Activated CD4-positive, alpha-beta T cell treated with anti-CD3 and anti-CD28 coated beads for 1 hour (primary cell): ENCODE data around the gene KRTAP9-1.
"Not testable (repeated sequence)": the region's sequence is repeated elsewhere in the genome, so short reads cannot be mapped to it uniquely, and the experiment has no call there.

Experiments used
- DNase-seq: peaks from one replicate; pipeline ENCODE4 v3.0.0-alpha.2; 2020

Gene KRTAP9-1

GRCh38 chr17:41184480-41184961 lies 5.2 kb upstream of the KRTAP9-1 start, which contains the start of gene KRTAP4-1:
TSS of gene KRTAP4-1 (minus strand) at chr17:41184911. CDS start at chr17:41184854, 57 bp downstream.
- no peak for DNase-seq

GRCh38 chr17:41185001-41185400 lies 4.7 kb upstream of the KRTAP9-1 start:
- no peak for DNase-seq

GRCh38 chr17:41186872-41187271 lies 2.8 kb upstream of the KRTAP9-1 start:
- no peak for DNase-seq

- DNase-seq: no peak
Observed at GRCh38 chr17:41190328-41190727, 641 bp downstream of the KRTAP9-1 start.

GRCh38 chr17:41196068-41196467 lies 6.4 kb downstream of the KRTAP9-1 start:
- no peak for DNase-seq

- DNase-seq: no peak
Observed at GRCh38 chr17:41199421-41200078, 9.9 kb downstream of the KRTAP9-1 start.

- DNase-seq: no peak
Observed at GRCh38 chr17:41211845-41212466, 22.3 kb downstream of the KRTAP9-1 start.

GRCh38 chr17:41212524-41213169 lies 23.0 kb downstream of the KRTAP9-1 start:
- DNase-seq: no peak

- DNase-seq: no peak
Observed at GRCh38 chr17:41215681-41216080, 26.0 kb downstream of the KRTAP9-1 start.

- DNase-seq: no peak
Observed at GRCh38 chr17:41223821-41224220, 34.1 kb downstream of the KRTAP9-1 start.

GRCh38 chr17:41226051-41226450 lies 36.4 kb downstream of the KRTAP9-1 start:
- no peak for DNase-seq

GRCh38 chr17:41226598-41227095 lies 37.0 kb downstream of the KRTAP9-1 start, which contains the start of gene KRTAP9-2:
TSS of gene KRTAP9-2 (plus strand) at chr17:41226648. CDS start at chr17:41226655, 7 bp downstream.
- DNase-seq: not testable (repeated sequence)

- no peak for DNase-seq
Observed at GRCh38 chr17:41230094-41230493, 40.4 kb downstream of the KRTAP9-1 start.

GRCh38 chr17:41231731-41232130 lies 42.0 kb downstream of the KRTAP9-1 start:
- DNase-seq: no peak

- DNase-seq: not testable (repeated sequence)
Observed at GRCh38 chr17:41232399-41233105, 42.9 kb downstream of the KRTAP9-1 start, which contains the start of gene KRTAP9-3. TSS of gene KRTAP9-3 (plus strand) at chr17:41232449. CDS start at chr17:41232502, 53 bp downstream.

GRCh38 chr17:41237116-41237515 lies 47.4 kb downstream of the KRTAP9-1 start:
- DNase-seq: not testable (repeated sequence)

- DNase-seq: not testable (repeated sequence)
Observed at GRCh38 chr17:41237949-41238437, 48.3 kb downstream of the KRTAP9-1 start, which contains the start of gene KRTAP9-8. TSS of gene KRTAP9-8 (plus strand) at chr17:41237999. CDS start at chr17:41238052, 53 bp downstream.
